Skeletal muscle cell (primary cell): ENCODE measurements around the gene PKD2.

ENCODE experiments used
- DNase-seq: peaks from one replicate; pipeline ENCODE4 v3.0.0-alpha.2; 2010; ENCODE audit warnings: low read depth
- H3K4me3 ChIP-seq: 2 replicates; pipeline ENCODE4 v1.5.1; 2011; ENCODE audit warnings: low read depth, mild to moderate bottlenecking, control low read depth, low read length, moderate library complexity

The PKD2 gene

GRCh38 chr4:88058295-88058694 lies 50.9 kb downstream of the PKD2 start:
- H3K4me3 ChIP-seq: no peak overlapping the region
- no peak for DNase-seq

GRCh38 chr4:88059766-88060165 lies 52.3 kb downstream of the PKD2 start:
- H3K4me3 ChIP-seq: no peak overlapping the region
- no peak for DNase-seq

GRCh38 chr4:88060431-88060830 lies 53.0 kb downstream of the PKD2 start:
- H3K4me3 ChIP-seq: no peak overlapping the region
- no peak for DNase-seq

- no peak overlapping the region for H3K4me3 ChIP-seq
- DNase-seq: no peak
Measured at GRCh38 chr4:88062311-88062710, 54.9 kb downstream of the PKD2 start.

- no peak for DNase-seq
- no peak overlapping the region for H3K4me3 ChIP-seq
Measured at GRCh38 chr4:88062843-88063242, 55.4 kb downstream of the PKD2 start.

GRCh38 chr4:88063634-88064296 lies 56.3 kb downstream of the PKD2 start:
- no peak overlapping the region for H3K4me3 ChIP-seq
- DNase-seq: no peak

- DNase-seq: no peak
- H3K4me3 ChIP-seq: no peak overlapping the region
Measured at GRCh38 chr4:88064410-88064809, 57.0 kb downstream of the PKD2 start.

- no peak overlapping the region for H3K4me3 ChIP-seq
Measured at GRCh38 chr4:88070031-88070430, 62.6 kb downstream of the PKD2 start.

GRCh38 chr4:88075336-88075735 lies 67.9 kb downstream of the PKD2 start:
- DNase-seq: no peak
- no peak overlapping the region for H3K4me3 ChIP-seq

More at GRCh38 chr4:88070031-88070430, 62.6 kb downstream of the PKD2 start:
- DNase-seq: no peak

GRCh38 chr4:88077911-88078524 lies 70.6 kb downstream of the PKD2 start:
- DNase-seq: no peak
- H3K4me3 ChIP-seq: no peak overlapping the region

- no peak overlapping the region for H3K4me3 ChIP-seq
- DNase-seq: no peak
Measured at GRCh38 chr4:88078579-88078978, 71.1 kb downstream of the PKD2 start.

GRCh38 chr4:88080626-88081025 lies 73.2 kb downstream of the PKD2 start:
- no peak for DNase-seq
- H3K4me3 ChIP-seq: no peak overlapping the region

GRCh38 chr4:88087004-88087403 lies 79.6 kb downstream of the PKD2 start:
- no peak overlapping the region for H3K4me3 ChIP-seq
- DNase-seq: no peak

- no peak for DNase-seq
Measured at GRCh38 chr4:88090898-88091297, 83.5 kb downstream of the PKD2 start.

GRCh38 chr4:88091378-88091777 lies 83.9 kb downstream of the PKD2 start:
- DNase-seq: no peak
- no peak overlapping the region for H3K4me3 ChIP-seq

More at GRCh38 chr4:88090898-88091297, 83.5 kb downstream of the PKD2 start:
- H3K4me3 ChIP-seq: no peak overlapping the region

- no peak for DNase-seq
- H3K4me3 ChIP-seq: no peak overlapping the region
Measured at GRCh38 chr4:88093874-88094273, 86.4 kb downstream of the PKD2 start.

- no peak for DNase-seq
- H3K4me3 ChIP-seq: no peak overlapping the region
Measured at GRCh38 chr4:88097301-88097700, 89.9 kb downstream of the PKD2 start.

- no peak for DNase-seq
- H3K4me3 ChIP-seq: no peak overlapping the region
Measured at GRCh38 chr4:88097781-88098180, 90.3 kb downstream of the PKD2 start.

GRCh38 chr4:88098993-88099752 lies 91.7 kb downstream of the PKD2 start:
- H3K4me3 ChIP-seq: no peak overlapping the region

GRCh38 chr4:88101165-88101564 lies 93.7 kb downstream of the PKD2 start:
- DNase-seq: no peak
- H3K4me3 ChIP-seq: no peak overlapping the region

More at GRCh38 chr4:88098993-88099752, 91.7 kb downstream of the PKD2 start:
- no peak for DNase-seq

GRCh38 chr4:88102026-88102425 lies 94.6 kb downstream of the PKD2 start:
- no peak for DNase-seq
- H3K4me3 ChIP-seq: no peak overlapping the region
